HL-60 (cell line): ENCODE results near the gene HSPD1.

Source experiments
- POLR2AphosphoS5 ChIP-seq: IDR thresholded peaks from 2 replicates; pipeline ENCODE4 v1.6.1; 2012; ENCODE audit warnings: low read depth
- TF ChIP-seq, protein P1 (sequence below): IDR thresholded peaks from one replicate; pipeline ENCODE4 v1.5.1; 2011; ENCODE audit warnings: low read length, control low read depth, inconsistent platforms; ENCODE audit not compliant: insufficient read depth

DNA sequence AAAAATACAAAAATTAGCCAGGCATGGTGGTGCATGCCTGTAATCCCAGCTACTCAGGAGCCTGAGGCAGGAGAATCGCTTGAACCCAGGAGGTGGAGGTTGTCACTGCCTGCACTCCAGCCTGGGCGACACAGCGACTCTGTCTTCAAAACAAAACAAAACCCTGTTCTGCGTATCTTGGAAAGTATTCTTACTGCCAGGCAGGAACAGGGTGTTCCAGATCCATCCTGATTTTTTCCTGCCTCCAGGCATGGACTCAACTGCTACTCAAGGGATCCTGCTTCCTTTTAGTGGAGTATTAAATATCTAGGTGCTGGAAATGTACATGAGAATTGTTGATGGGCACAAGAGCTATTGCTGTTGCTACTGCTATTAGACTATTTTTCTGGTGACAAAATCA, 12.3 kb downstream of the HSPD1 start:
- TF ChIP-seq, protein P1, sequence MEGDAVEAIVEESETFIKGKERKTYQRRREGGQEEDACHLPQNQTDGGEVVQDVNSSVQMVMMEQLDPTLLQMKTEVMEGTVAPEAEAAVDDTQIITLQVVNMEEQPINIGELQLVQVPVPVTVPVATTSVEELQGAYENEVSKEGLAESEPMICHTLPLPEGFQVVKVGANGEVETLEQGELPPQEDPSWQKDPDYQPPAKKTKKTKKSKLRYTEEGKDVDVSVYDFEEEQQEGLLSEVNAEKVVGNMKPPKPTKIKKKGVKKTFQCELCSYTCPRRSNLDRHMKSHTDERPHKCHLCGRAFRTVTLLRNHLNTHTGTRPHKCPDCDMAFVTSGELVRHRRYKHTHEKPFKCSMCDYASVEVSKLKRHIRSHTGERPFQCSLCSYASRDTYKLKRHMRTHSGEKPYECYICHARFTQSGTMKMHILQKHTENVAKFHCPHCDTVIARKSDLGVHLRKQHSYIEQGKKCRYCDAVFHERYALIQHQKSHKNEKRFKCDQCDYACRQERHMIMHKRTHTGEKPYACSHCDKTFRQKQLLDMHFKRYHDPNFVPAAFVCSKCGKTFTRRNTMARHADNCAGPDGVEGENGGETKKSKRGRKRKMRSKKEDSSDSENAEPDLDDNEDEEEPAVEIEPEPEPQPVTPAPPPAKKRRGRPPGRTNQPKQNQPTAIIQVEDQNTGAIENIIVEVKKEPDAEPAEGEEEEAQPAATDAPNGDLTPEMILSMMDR, result no peak
- TF ChIP-seq POLR2AphosphoS5, result no peak
